HepG2 (cell line): ENCODE results near the gene LNX2. TPM values are rescaled to one million over a fixed set of nuclear protein-coding genes. Genes with fewer than 3 reads are reported as not detected.
A peak's percentile ranks its signal among the peaks of the same experiment; 100 is the strongest.

ENCODE experiments used
- ATF3 ChIP-seq: sonication (generic); formaldehyde crosslinking; IDR thresholded peaks from 2 replicates; pipeline ENCODE4 v1.4.0; 2020; ENCODE audit warnings: missing genetic modification reagents
- CEBPZ ChIP-seq: IDR thresholded peaks from 2 replicates; pipeline ENCODE4 v1.6.1; 2012; ENCODE audit warnings: low read length, improper control_type of control experiment
- FOXP1 ChIP-seq, 2 experiments: fragments of 450-650 bp in 1 of 2; IDR thresholded peaks; 2 replicates each; pipeline ENCODE4 v1.6.1; 2017 to 2018; ENCODE audit warnings: antibody characterized with exemption in 1 of 2
- IRF1 ChIP-seq: sonication (generic); formaldehyde crosslinking; IDR thresholded peaks from 2 replicates; pipeline ENCODE4 v1.4.0; 2020; ENCODE audit warnings: low read depth, mild to moderate bottlenecking, missing genetic modification reagents
- NFIB ChIP-seq: sonication (generic); formaldehyde crosslinking; IDR thresholded peaks from 2 replicates; pipeline ENCODE4 v1.9.0; 2021; ENCODE audit warnings: missing genetic modification reagents, mild to moderate bottlenecking, borderline replicate concordance
- PAXIP1 ChIP-seq: sonication (generic); formaldehyde crosslinking; conservative IDR thresholded peaks from 2 replicates; pipeline ENCODE4 v1.4.0; 2020; ENCODE audit warnings: mild to moderate bottlenecking, missing genetic modification reagents, moderate library complexity
- PRDM10 ChIP-seq: sonication (generic); formaldehyde crosslinking; IDR thresholded peaks from 2 replicates; pipeline ENCODE4 v1.4.0; 2020; ENCODE audit warnings: low read depth, missing genetic modification reagents
- TP53 ChIP-seq: sonication (generic); formaldehyde crosslinking; conservative IDR thresholded peaks from 2 replicates; pipeline ENCODE4 v1.4.0; 2020; ENCODE audit warnings: missing genetic modification reagents
- ZC3H13 ChIP-seq: sonication (generic); formaldehyde crosslinking; IDR thresholded peaks from 2 replicates; pipeline ENCODE4 v1.8.1; 2023; ENCODE audit warnings: mild to moderate bottlenecking, missing genetic modification reagents, moderate library complexity
- ZMAT3 ChIP-seq: sonication (generic); formaldehyde crosslinking; conservative IDR thresholded peaks from 2 replicates; pipeline ENCODE4 v1.7.0; 2021; ENCODE audit warnings: missing genetic modification reagents
- ZNF44 ChIP-seq: sonication (generic); formaldehyde crosslinking; IDR thresholded peaks from 2 replicates; pipeline ENCODE4 v1.5.1; 2020; ENCODE audit warnings: mild to moderate bottlenecking, missing genetic modification reagents
- ZNF468 ChIP-seq: sonication (generic); formaldehyde crosslinking; IDR thresholded peaks from 2 replicates; pipeline ENCODE4 v1.8.0; 2022; ENCODE audit warnings: mild to moderate bottlenecking, moderate library complexity, missing genetic modification reagents
- ZNF816 ChIP-seq: sonication (generic); formaldehyde crosslinking; IDR thresholded peaks from 2 replicates; pipeline ENCODE4 v1.8.0; 2022; ENCODE audit warnings: missing genetic modification reagents, mild to moderate bottlenecking, borderline replicate concordance
- ZSCAN5A ChIP-seq: sonication (generic); formaldehyde crosslinking; IDR thresholded peaks from 2 replicates; pipeline ENCODE4 v1.8.0; 2022; ENCODE audit warnings: mild to moderate bottlenecking, missing genetic modification reagents, borderline replicate concordance
- polyA plus RNA-seq, 8 experiments: library from polyadenylated mRNA; depleted of rRNA in 3 of 8; stranded (reverse) in 7 of 8; unstranded in 1 of 8; fragments of >200 nt; fragmentation: Illumina TruSeq in 4 of 8; extraction: Trizol in 4 of 8; gene quantifications; 2 replicates each; pipeline versions ENCODE4 v1.2.1 to v1.2.3, GENCODE V29; 2011 to 2016; ENCODE audit warnings: low read depth in 4 of 8, missing spikeins in 1 of 8, mixed read lengths in 1 of 8; ENCODE audit not compliant: insufficient read depth in 1 of 8
- total RNA-seq, 5 experiments: library from RNA; depleted of rRNA; stranded (reverse); fragments of >200 nt; fragmentation: Illumina TruSeq; extraction: Trizol; gene quantifications; 2 replicates each; pipeline ENCODE4 v1.2.3, GENCODE V29; 2016; ENCODE audit warnings: low read depth in 1 of 5

LNX2 gene
- total and polyA plus RNA-seq, 2 of the 13 experiments (the other 11 are each of a cell fraction or from before 2014, with no cell fraction given): 9.2 to 9.7 TPM

- TF ChIP-seq PAXIP1 (peak; percentile 89), PRDM10 (CRISPR knock-in tag) (no peak), FOXP1 (IDR thresholded peaks at IDR 0.05) (peak; percentile 42; the same call in 1 of the 2 replicates), FOXP1 (CRISPR knock-in tag; IDR thresholded peaks at IDR 0.05) (peak; percentile 91), NFIB (CRISPR knock-in tag) (no peak), ATF3 (CRISPR knock-in tag) (no peak), IRF1 (CRISPR knock-in tag) (no peak), ZSCAN5A (no peak), TP53 (CRISPR knock-in tag) (0 out of 2 replicates have a peak, but pooled peaks have one; percentile 19), ZNF44 (CRISPR knock-in tag) (no peak), ZNF816 (CRISPR knock-in tag) (no peak), CEBPZ (no peak), ZNF468 (CRISPR knock-in tag) (no peak), ZC3H13 (CRISPR knock-in tag) (no peak), ZMAT3 (CRISPR knock-in tag) (no peak)
Observed at GRCh38 chr13:27641711-27642502, 21.6 kb upstream of the LNX2 start (continued).
